NCI-H187 treated with DMSO at 0.1 percent for 48 hours (cell line): Measurements from ENCODE around the gene KCNQ1.
"Not testable (repeated sequence)": the region's sequence is repeated elsewhere in the genome, so short reads cannot be mapped to it uniquely, and the experiment has no call there.

ENCODE experiments used
- DNase-seq: peaks from one replicate; lab custom pipeline; 2025; lab: John Stamatoyannopoulos, UW

KCNQ1 gene

GRCh38 chr11:2592559-2593392 is 148.0 kb downstream of the KCNQ1 start:
- DNase-seq, result no peak

- no peak for DNase-seq
Observed at GRCh38 chr11:2593393-2593950, 148.7 kb downstream of the KCNQ1 start.

GRCh38 chr11:2594267-2594666 is 149.5 kb downstream of the KCNQ1 start:
- no peak for DNase-seq

GRCh38 chr11:2595204-2595603 is 150.4 kb downstream of the KCNQ1 start:
- no peak for DNase-seq

- no peak for DNase-seq
Observed at GRCh38 chr11:2599561-2600189, 154.9 kb downstream of the KCNQ1 start.

- no peak for DNase-seq
Observed at GRCh38 chr11:2609345-2609744, 164.5 kb downstream of the KCNQ1 start.

- no peak for DNase-seq
Observed at GRCh38 chr11:2612884-2613571, 168.2 kb downstream of the KCNQ1 start.

- no peak for DNase-seq
Observed at GRCh38 chr11:2621894-2622293, 177.1 kb downstream of the KCNQ1 start.

- no peak for DNase-seq
Observed at GRCh38 chr11:2625183-2625582, 180.4 kb downstream of the KCNQ1 start.

GRCh38 chr11:2630679-2631078 is 185.9 kb downstream of the KCNQ1 start:
- DNase-seq, result no peak

GRCh38 chr11:2631161-2631560 is 186.4 kb downstream of the KCNQ1 start:
- no peak for DNase-seq

- DNase-seq, result not testable (repeated sequence)
Observed at GRCh38 chr11:2639763-2640162, 195.0 kb downstream of the KCNQ1 start.

- no peak for DNase-seq
Observed at GRCh38 chr11:2641623-2642022, 196.8 kb downstream of the KCNQ1 start.

GRCh38 chr11:2643746-2644145 is 198.9 kb downstream of the KCNQ1 start:
- DNase-seq, result no peak

- DNase-seq, result no peak
Observed at GRCh38 chr11:2644844-2645778, 200.3 kb downstream of the KCNQ1 start.

- no peak for DNase-seq
Observed at GRCh38 chr11:2645779-2646118, 200.9 kb downstream of the KCNQ1 start.

- DNase-seq, result no peak
Observed at GRCh38 chr11:2647167-2647566, 202.4 kb downstream of the KCNQ1 start.

GRCh38 chr11:2647953-2648352 is 203.1 kb downstream of the KCNQ1 start:
- no peak for DNase-seq

- no peak for DNase-seq
Observed at GRCh38 chr11:2649400-2649799, 204.6 kb downstream of the KCNQ1 start.

GRCh38 chr11:2649848-2650247 is 205.0 kb downstream of the KCNQ1 start:
- DNase-seq, result no peak

GRCh38 chr11:2650343-2650867 is 205.6 kb downstream of the KCNQ1 start:
- no peak for DNase-seq
